HAP-1 (cell line): ENCODE results near the gene NOXO1.

Source experiments
- DNase-seq, 2 experiments: peaks; one replicate each; pipeline ENCODE4 v3.0.0-alpha.2; 2016 to 2020; ENCODE audit warnings: low spot score in 2 of 2
- H3K27me3 ChIP-seq: fragments of 250-450 bp; sonication (Bioruptor Pico); 2 replicates; pipeline ENCODE4 v1.5.1; 2020; ENCODE audit warnings: low read depth, mild to moderate bottlenecking, moderate library complexity
- H3K36me3 ChIP-seq: fragments of 250-450 bp; sonication (Bioruptor Pico); replicated peaks from 2 replicates; pipeline ENCODE4 v1.5.1; 2020; ENCODE audit warnings: mild to moderate bottlenecking
- H3K4me1 ChIP-seq: fragments of 250-450 bp; sonication (Bioruptor Pico); 2 replicates; pipeline ENCODE4 v1.5.1; 2020; ENCODE audit warnings: mild to moderate bottlenecking
- H3K4me3 ChIP-seq: fragments of 250-450 bp; sonication (Bioruptor Pico); 2 replicates; pipeline ENCODE4 v1.5.1; 2020; ENCODE audit warnings: mild to moderate bottlenecking, moderate library complexity
- H3K9me3 ChIP-seq: fragments of 250-450 bp; sonication (Bioruptor Pico); 2 replicates; pipeline ENCODE4 v1.5.1; 2020; ENCODE audit warnings: mild to moderate bottlenecking, moderate library complexity
- in situ Hi-C: fragments of 300-500 bp; cut with MboI; formaldehyde crosslinking; loops from 3 replicates; pipeline ENCODE4 v1.14.3; 2020; ENCODE audit warnings: low sequenced_read_pairs, inconsistent platforms, mixed read lengths

The NOXO1 gene

DNA sequence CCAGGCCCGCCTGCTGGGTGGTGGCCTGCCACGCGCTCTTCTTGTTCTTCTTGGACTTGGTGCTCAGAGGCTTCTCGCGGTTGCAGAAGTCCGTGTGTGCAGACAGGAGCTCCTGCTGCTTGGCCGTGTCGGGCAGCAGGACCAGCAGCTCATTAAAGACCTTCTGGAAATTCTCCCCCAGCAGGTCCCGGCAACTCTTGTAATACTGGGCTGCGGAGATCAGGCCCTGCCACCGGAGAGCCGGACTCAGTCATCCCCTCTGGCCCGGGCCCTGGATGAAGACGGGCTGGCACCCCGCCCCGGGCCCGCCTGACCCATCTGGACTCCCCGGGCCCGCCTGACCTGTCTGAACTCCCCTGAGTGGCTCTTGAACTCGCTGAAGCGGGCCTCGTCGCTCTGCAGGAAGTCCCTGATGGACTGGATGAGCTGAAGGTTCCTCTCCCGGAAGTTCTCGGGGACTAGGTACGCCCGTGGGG is 17.1 kb upstream of the NOXO1 start:
- H3K36me3 ChIP-seq, result peaks cover 63% of the 10 kb centered on the region
- DNase-seq, result no peak
- no peak overlapping the region for H3K4me3 ChIP-seq
- no peaks in the 10 kb centered on the region for H3K9me3 ChIP-seq
- no peaks in the 10 kb centered on the region for H3K4me1 ChIP-seq
- H3K27me3 ChIP-seq, result no peaks in the 10 kb centered on the region
- in situ Hi-C loops, result loop anchor here (25.0 kb wide), 1 partner anchor 514 kb away; the partner anchor contains the start of genes AMDHD2 and ATP6V0C

DNA sequence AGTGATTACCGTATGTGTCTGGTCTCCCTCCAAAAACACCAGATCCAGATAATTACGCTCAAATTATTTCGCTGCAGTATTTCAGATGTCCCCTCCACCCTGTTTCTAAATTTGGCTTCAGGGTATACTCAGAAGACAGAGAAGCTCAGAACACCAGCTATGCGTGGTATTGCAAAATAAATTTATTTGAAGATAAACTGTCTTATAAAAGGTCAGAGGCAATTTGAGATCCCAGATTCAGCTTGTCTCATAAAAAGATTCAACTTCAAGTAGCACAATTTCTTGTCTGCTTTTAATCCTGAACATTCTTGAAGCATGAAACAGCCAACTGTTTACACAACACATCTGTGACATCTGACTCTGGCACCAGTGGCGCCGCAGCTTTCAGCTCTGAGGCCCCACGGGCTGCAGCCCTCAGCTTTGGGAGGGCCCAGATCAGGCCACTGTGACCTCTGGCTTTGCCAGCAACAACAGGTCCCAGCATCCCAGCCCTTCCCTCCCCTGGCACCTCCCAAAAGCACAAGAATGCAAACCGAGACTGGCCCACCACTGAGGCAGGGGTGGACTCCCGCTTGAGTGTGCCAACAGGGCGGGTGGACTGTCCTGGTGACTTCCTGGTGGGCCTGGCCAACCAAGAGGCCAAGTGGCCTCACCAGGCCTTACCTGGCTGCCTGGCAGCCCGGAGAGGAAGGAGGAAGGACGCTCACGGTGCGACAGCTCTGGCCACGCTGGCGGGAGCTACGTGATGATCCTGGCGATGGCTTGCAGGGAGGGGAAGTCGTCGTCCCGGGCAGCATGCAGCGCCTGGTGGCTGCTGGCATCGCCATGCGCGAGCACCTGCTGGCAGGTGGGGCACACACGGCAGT is 16.5 kb upstream of the NOXO1 start:
- Histone ChIP-seq H3K36me3 (peaks cover 56% of the 10 kb centered on the region), H3K4me1 (no peaks in the 10 kb centered on the region), H3K27me3 (no peaks in the 10 kb centered on the region), H3K9me3 (no peaks in the 10 kb centered on the region), H3K4me3 (no peak overlapping the region)
- no peak for DNase-seq
- in situ Hi-C loops, result loop anchor here (25.0 kb wide), 1 partner anchor 515 kb away; the partner anchor contains the start of genes AMDHD2 and ATP6V0C

DNA sequence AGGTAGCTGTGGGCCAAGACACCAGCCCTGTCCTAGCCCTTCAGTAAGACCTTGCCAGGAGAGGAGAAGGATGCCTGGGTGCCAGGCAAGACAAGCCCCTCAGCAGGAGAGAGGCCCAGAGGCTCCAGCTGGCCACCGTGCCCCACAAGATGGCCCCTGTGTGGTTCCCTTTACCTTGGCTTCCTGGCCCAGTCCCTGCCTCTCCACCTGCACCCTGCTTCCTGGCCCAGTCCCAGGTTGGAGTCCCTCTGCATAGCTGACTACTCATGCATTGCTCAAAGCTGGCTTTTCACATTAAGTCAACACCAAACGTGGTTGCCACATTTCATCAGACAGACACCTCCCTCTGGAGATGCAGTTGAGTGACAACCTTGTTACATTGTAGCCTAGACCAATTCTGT is 12.5 kb upstream of the NOXO1 start:
- Histone ChIP-seq H3K27me3 (no peaks in the 10 kb centered on the region), H3K4me3 (no peak overlapping the region), H3K9me3 (no peaks in the 10 kb centered on the region), H3K36me3 (peaks cover 20% of the 10 kb centered on the region), H3K4me1 (no peaks in the 10 kb centered on the region)
- no peak for DNase-seq
- in situ Hi-C loops, result loop anchor here (25.0 kb wide), 1 partner anchor 519 kb away; the partner anchor contains the start of genes AMDHD2 and ATP6V0C

DNA sequence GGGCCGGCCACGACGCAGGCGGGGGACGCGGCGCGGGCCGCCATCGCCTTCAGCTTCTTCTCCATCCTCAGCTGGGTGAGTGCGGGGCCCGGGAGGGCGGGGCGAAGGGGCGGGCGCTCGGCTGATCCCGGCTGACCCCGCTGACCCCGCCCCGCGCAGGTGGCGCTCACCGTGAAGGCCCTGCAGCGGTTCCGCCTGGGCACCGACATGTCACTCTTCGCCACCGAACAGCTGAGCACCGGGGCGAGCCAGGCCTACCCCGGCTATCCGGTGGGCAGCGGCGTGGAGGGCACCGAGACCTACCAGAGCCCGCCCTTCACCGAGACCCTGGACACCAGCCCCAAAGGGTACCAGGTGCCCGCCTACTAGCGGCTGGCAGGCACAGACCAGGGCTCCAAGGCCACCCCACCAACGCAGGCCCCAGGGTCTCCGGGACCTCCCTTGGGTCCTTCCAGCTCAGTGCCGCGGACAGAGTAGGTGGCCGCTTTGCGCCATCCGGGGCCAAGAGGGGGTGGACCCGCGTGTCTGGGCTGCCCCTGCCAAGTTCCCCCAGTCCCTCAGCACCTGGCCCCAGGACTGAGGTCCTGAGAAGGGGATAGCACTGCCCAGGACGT is 11.5 kb upstream of the NOXO1 start:
- no peak overlapping the region for H3K4me3 ChIP-seq
- DNase-seq, result no peak

DNA sequence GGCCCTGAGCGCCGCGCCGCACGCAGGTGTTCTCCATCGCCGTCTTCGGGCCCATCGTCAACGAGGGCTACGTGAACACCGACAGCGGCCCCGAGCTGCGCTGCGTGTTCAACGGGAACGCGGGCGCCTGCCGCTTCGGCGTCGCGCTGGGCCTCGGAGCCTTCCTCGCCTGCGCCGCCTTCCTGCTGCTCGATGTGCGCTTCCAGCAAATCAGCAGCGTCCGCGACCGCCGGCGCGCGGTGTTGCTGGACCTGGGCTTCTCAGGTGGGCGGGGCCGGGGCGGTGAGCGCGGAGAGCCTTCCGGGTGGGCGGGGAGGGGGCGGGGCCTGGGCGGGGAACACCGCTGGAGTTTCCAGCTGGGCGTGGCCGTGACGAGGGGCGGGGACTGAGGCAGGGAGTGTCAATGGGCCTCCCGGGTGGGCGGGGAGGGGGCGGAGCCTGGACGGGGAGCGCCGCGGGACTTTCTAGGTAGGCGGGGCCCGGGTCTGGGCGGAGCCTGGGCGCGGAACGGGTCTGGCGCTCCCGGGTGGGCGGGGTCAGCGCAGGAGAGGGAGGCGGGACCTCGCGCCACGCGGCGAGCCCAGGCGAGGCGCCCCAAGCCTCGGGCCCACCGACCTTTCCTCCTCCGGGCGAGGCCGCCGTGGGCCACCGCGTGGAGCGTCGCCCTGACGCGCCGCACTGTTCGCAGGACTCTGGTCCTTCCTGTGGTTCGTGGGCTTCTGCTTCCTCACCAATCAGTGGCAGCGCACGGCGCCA is 10.9 kb upstream of the NOXO1 start:
- in situ Hi-C loops, result loop anchor here (25.0 kb wide), 1 partner anchor 520 kb away; the partner anchor contains the start of genes AMDHD2 and ATP6V0C
- Histone ChIP-seq H3K4me1 (no peaks in the 10 kb centered on the region), H3K9me3 (no peaks in the 10 kb centered on the region), H3K4me3 (no peak overlapping the region), H3K27me3 (no peaks in the 10 kb centered on the region), H3K36me3 (peaks cover 7% of the 10 kb centered on the region)
- DNase-seq, result peak in 1 of 2 experiments; percentile 94

More for the DNA sequence above, 11.5 kb upstream of the NOXO1 start:
- H3K4me1 ChIP-seq, result no peaks in the 10 kb centered on the region
- peaks cover 12% of the 10 kb centered on the region for H3K36me3 ChIP-seq
- in situ Hi-C loops, result loop anchor here (25.0 kb wide), 1 partner anchor 519 kb away; the partner anchor contains the start of genes AMDHD2 and ATP6V0C
- H3K9me3 ChIP-seq, result no peaks in the 10 kb centered on the region
- H3K27me3 ChIP-seq, result no peaks in the 10 kb centered on the region

DNA sequence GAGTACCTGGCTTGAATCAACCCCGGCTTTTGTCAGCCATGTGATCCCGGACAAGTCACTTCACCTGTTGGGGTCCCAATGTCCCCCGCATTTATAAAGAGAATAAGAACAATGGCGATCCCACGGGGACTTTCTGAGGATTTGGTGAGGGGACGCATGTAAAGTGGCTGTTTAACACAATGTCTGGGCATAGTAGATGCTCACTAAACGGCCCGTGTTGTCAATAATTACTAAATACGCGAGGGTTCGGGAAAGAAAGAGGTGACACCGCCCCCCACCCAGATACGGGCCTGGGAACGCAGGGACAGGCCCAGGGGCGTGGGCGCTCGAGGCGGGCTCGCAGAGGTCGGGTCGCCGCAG is 10.3 kb upstream of the NOXO1 start:
- no peaks in the 10 kb centered on the region for H3K27me3 ChIP-seq
- no peak overlapping the region for H3K4me3 ChIP-seq
- DNase-seq, result no peak
- in situ Hi-C loops, result loop anchor here (25.0 kb wide), 1 partner anchor 521 kb away; the partner anchor contains the start of genes AMDHD2 and ATP6V0C
- H3K36me3 ChIP-seq, result peaks cover 4% of the 10 kb centered on the region
- no peaks in the 10 kb centered on the region for H3K4me1 ChIP-seq
- H3K9me3 ChIP-seq, result no peaks in the 10 kb centered on the region

DNA sequence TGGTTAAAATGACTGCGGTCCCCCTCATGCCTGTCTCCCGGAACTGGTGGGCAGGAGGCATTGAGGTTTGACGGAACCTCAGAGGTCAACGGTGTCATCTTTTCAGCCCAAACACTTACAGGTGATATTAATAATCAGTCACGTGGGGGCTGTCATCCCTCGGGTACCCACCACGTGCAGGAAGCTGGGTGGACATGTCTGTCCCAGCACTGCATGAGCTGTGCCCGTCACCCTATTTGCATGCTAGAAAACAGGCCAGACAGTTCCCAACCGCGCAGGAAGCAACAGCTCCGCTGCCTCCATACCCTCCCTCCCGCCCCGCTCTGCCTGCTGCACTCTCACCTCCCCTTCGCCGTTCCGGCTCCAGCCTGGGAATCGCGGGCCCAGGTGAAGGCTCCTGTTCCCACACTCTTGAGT is 9.9 kb upstream of the NOXO1 start:
- H3K36me3 ChIP-seq, result peaks cover 7% of the 10 kb centered on the region
- DNase-seq, result no peak
- H3K27me3 ChIP-seq, result no peaks in the 10 kb centered on the region
- no peak overlapping the region for H3K4me3 ChIP-seq
- H3K9me3 ChIP-seq, result no peaks in the 10 kb centered on the region
- H3K4me1 ChIP-seq, result no peaks in the 10 kb centered on the region
- in situ Hi-C loops, result loop anchor here (25.0 kb wide), 1 partner anchor 521 kb away; the partner anchor contains the start of genes AMDHD2 and ATP6V0C

DNA sequence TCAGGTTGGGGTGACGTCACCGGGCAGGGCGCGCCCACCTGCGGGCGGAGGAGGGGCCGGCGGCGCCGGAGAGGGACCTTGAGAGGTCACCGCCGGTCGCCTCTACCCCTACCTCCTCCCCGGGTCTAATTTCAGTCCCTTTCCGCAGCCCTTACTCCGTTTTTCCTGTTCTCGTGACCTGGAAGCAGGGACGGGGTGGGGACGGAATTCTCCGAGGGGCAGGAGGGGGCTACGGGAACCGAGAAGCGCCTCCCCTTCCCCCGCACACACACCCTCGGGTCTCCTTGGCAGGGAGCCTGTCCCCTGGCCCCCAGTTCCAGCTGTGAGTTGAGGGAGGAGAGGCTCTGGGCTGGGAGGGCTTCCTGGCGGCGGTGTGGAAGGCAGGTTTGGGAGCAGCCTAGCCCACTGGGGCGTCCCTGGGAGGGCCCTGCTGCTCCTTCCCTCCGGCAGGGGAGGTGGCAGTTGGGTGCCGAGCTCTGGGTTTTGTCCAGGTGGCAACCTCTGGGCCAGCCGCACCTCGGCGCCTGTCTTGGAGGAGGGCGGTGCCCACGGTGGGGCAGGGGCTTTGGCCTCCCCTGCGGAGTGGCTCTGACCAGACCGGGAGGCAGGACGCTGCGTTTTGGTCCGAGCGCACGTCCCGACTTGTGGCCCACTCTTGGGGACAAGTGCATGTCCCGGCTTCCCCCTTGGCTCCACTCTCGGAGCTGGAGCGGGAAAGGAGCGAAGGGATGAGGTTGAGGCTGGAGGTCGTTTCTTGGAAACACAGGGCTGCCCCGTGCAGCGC is 9.3 kb upstream of the NOXO1 start:
- DNase-seq, result peak in 1 of 2 experiments; percentile 76
- Histone ChIP-seq H3K36me3 (peaks cover 13% of the 10 kb centered on the region), H3K27me3 (no peaks in the 10 kb centered on the region), H3K9me3 (no peaks in the 10 kb centered on the region), H3K4me3 (peak overlapping the region; percentile 40), H3K4me1 (no peaks in the 10 kb centered on the region)
- in situ Hi-C loops, result loop anchor here (25.0 kb wide), 1 partner anchor 522 kb away; the partner anchor contains the start of genes AMDHD2 and ATP6V0C

DNA sequence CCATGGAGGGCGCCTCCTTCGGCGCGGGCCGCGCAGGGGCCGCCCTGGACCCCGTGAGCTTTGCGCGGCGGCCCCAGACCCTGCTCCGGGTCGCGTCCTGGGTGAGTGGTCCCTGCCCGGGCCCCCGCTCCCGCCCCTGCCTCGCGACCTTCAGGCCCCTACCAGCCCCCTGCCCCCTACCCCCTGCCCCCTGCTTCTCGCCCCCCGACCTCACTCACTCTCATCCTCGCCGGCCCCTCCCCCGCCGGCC is 8.8 kb upstream of the NOXO1 start:
- Histone ChIP-seq H3K4me3 (peak overlapping the region; percentile 40), H3K4me1 (peaks cover 4% of the 10 kb centered on the region), H3K27me3 (no peaks in the 10 kb centered on the region), H3K9me3 (no peaks in the 10 kb centered on the region), H3K36me3 (peaks cover 15% of the 10 kb centered on the region)
- DNase-seq, result no peak
- in situ Hi-C loops, result loop anchor here (25.0 kb wide), 1 partner anchor 522 kb away; the partner anchor contains the start of genes AMDHD2 and ATP6V0C

DNA sequence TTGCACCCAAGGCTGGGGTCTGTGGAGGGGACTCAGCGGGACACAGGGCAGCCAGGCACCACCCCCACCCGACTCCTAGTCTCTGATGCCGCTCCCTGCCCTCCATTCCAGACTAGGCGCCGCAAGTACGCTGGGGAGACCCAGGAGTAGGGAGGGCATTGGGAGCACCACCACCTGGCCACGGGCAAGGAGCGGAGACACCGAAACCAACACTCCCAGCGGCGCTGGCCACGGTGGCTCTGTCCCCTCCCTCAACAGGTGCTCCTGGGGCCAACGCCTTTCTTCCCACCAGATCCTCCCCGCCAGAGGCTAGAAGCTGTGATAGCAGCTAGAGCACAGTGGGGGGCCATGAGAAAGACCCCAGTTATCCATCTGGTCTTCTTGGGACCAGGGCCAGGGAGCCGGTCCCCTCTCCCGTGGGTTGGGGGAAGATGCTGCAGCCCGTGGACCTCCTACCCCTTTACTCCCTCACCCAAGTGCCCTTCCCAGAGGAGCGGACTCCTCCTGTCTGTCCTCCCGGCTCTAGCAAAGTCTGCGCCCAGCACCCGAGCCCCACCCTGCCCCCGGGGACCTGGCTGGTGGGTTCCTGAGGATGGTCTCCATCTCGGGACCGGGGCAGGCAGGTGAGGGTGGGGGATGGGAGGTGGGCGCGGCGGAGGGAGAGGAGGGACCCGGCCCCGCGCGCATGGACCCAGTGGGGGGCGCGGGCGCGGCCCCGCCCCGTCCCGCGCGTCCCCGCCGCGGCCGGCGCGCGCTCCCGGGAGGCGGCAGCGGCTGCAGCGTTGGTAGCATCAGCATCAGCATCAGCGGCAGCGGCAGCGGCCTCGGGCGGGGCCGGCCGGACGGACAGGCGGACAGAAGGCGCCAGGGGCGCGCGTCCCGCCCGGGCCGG is 8.2 kb upstream of the NOXO1 start, which contains the start of gene SYNGR3:
Gene SYNGR3 (plus strand): TSS at position 762 of the 892 bp plus-strand sequence. CDS start 133 bp downstream, outside the sequence.
- no peaks in the 10 kb centered on the region for H3K27me3 ChIP-seq
- peak in 1 of 2 experiments; percentile 57 for DNase-seq
- H3K9me3 ChIP-seq, result no peaks in the 10 kb centered on the region
- H3K36me3 ChIP-seq, result peaks cover 15% of the 10 kb centered on the region
- in situ Hi-C loops, result loop anchor here (25.0 kb wide), 1 partner anchor 523 kb away; the partner anchor contains the start of genes AMDHD2 and ATP6V0C
- H3K4me1 ChIP-seq, result peaks cover 6% of the 10 kb centered on the region
- H3K4me3 ChIP-seq, result peak within 1 kb of the TSS; percentile 40

DNA sequence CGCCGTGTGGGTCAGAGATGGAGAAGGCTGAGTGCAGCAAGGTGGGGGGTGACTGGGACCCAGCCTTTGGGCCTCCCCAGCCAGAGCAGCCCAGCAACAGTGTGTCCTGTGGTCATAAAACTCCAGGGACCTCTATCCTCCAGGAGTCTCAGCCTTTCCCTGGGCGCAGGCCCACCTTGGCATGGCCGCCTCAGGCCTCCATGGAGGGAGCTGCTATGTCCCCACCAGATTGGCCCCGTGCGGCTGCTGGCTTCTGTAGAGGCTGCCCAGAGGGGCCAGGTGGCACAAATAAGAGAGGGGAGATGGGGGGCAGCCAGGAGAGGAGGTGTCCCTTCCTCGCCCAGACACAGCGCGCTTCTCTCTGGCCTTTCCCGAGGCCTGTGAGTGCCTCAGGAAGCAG is 5.9 kb upstream of the NOXO1 start:
- DNase-seq, result no peak
- in situ Hi-C loops, result loop anchor here (25.0 kb wide), 1 partner anchor 525 kb away; the partner anchor contains the start of genes AMDHD2 and ATP6V0C
- Histone ChIP-seq H3K9me3 (no peaks in the 10 kb centered on the region), H3K4me1 (peaks cover 6% of the 10 kb centered on the region), H3K27me3 (no peaks in the 10 kb centered on the region), H3K36me3 (peaks cover 15% of the 10 kb centered on the region), H3K4me3 (no peak overlapping the region)
